K562 (cell line): ENCODE data around the gene CPHXL2. TPM values are rescaled to one million over a fixed set of nuclear protein-coding genes. Genes with fewer than 3 reads are reported as not detected.

Experiments used
- ATAC-seq: fragments of 200-7000 bp; cut with Tn5 transposase; 3 replicates; pipeline ENCODE4 v1.9.1; 2020; ENCODE audit warnings: moderate library complexity
- BruUV-seq: library from RNA; stranded (reverse); fragments of 400-500 nt; replicated peaks from 2 replicates; lab custom pipeline; 2021; lab: Mats Ljungman, UMichigan
- CTCF ChIA-PET: fragments of 300-600 bp; formaldehyde crosslinking; extraction: SDS; loops from one replicate; lab custom pipeline; 2021; ENCODE audit warnings: low intra/inter-chr PET ratio; lab: Yijun Ruan, JAX
- POLR2A ChIA-PET: fragments of 300-600, 350-650 bp; sonication (Branson Sonifier 250); formaldehyde crosslinking; extraction: SDS; loops from one replicate; lab custom pipeline; 2021; ENCODE audit warnings: antibody characterized with exemption, inconsistent platforms; lab: Yijun Ruan, JAX
- DNase-seq, 4 experiments: peaks; one replicate each; pipeline versions ENCODE4 v3.0.0 to v3.0.0-alpha.2; 2011 to 2018; ENCODE audit warnings: low spot score in 3 of 4, mixed read lengths in 3 of 4; ENCODE audit errors: extremely low read depth in 1 of 4
- FAIRE-seq: peaks from 2 replicates; lab custom pipeline; 2011; peaks lifted over from hg19 to GRCh38; lab: Jason Lieb, UNC
- H2AFZ ChIP-seq: 2 replicates; pipeline ENCODE4 v1.6.0; 2011; ENCODE audit warnings: low read depth, low read length, control low read depth, inconsistent platforms
- H3K27ac ChIP-seq: fragments of 200-600 bp; 3 replicates; pipeline ENCODE4 v1.8.0; 2011; ENCODE audit warnings: low read depth, mild to moderate bottlenecking, control low read depth, inconsistent platforms, low read length, moderate library complexity, mixed read lengths; ENCODE audit errors: extremely low read depth
- H3K27me3 ChIP-seq, 2 experiments: fragments of 300-600 bp in 1 of 2; 2 replicates in 1 of 2; 3 replicates in 1 of 2; pipeline versions ENCODE4 v1.6.0 to v1.8.0; 2011; ENCODE audit warnings: inconsistent platforms in 2 of 2, low read length in 2 of 2, mild to moderate bottlenecking in 1 of 2, mixed read lengths in 1 of 2, moderate library complexity in 1 of 2; ENCODE audit not compliant: control insufficient read depth in 2 of 2, insufficient read depth in 2 of 2
- H3K36me3 ChIP-seq: fragments of 300-600 bp; 3 replicates; pipeline ENCODE4 v1.8.0; 2011; ENCODE audit warnings: mild to moderate bottlenecking, low read length, inconsistent platforms; ENCODE audit not compliant: control insufficient read depth, insufficient read depth
- H3K4me1 ChIP-seq, 2 experiments: fragments of 200-600 bp in 1 of 2; replicated peaks in 1 of 2; 2 replicates in 1 of 2; 3 replicates in 1 of 2; pipeline versions ENCODE4 v1.5.1 to v1.8.0; 2011; ENCODE audit warnings: inconsistent platforms in 2 of 2, low read length in 2 of 2, mild to moderate bottlenecking in 1 of 2, mixed read lengths in 1 of 2, moderate library complexity in 1 of 2; ENCODE audit not compliant: control insufficient read depth in 2 of 2, insufficient read depth in 2 of 2
- H3K4me2 ChIP-seq: 2 replicates; pipeline ENCODE4 v1.6.1; 2011; ENCODE audit warnings: low read length, control low read depth, inconsistent platforms, mixed read lengths; ENCODE audit not compliant: insufficient read depth
- H3K4me3 ChIP-seq: fragments of 200-600 bp; sonication (generic), shearing (Covaris generic); 2 replicates; pipeline ENCODE4 v1.5.1; 2016; ENCODE audit warnings: control low read depth, inconsistent platforms
- H3K79me2 ChIP-seq: fragments of 200-600 bp; 3 replicates; pipeline ENCODE4 v1.8.0; 2011; ENCODE audit warnings: low read length, inconsistent platforms; ENCODE audit not compliant: control insufficient read depth, insufficient read depth
- H3K9ac ChIP-seq, 2 experiments: 2 replicates each; pipeline versions ENCODE4 v1.6.0 to v1.6.1; 2011; ENCODE audit warnings: low read depth in 2 of 2, low read length in 2 of 2, control low read depth in 1 of 2, inconsistent platforms in 1 of 2, mild to moderate bottlenecking in 1 of 2, mixed read lengths in 1 of 2; ENCODE audit not compliant: insufficient read depth in 1 of 2
- H3K9me1 ChIP-seq: one replicate; pipeline ENCODE4 v1.6.0; 2011; ENCODE audit warnings: inconsistent platforms, mild to moderate bottlenecking, low read length, moderate library complexity; ENCODE audit not compliant: control insufficient read depth, insufficient read depth
- H3K9me3 ChIP-seq: replicated peaks from 2 replicates; pipeline ENCODE4 v1.5.1; 2011; ENCODE audit warnings: low read depth, low read length, inconsistent platforms; ENCODE audit not compliant: control insufficient read depth, insufficient read depth
- H4K20me1 ChIP-seq: replicated peaks from 2 replicates; pipeline ENCODE4 v1.6.1; 2011; ENCODE audit warnings: low read length, inconsistent platforms, mixed read lengths; ENCODE audit not compliant: control insufficient read depth, insufficient read depth
- BRD4 ChIP-seq: fragments of 200-600 bp; sonication (generic); IDR thresholded peaks from 2 replicates; pipeline ENCODE4 v1.6.1; 2017; ENCODE audit warnings: inconsistent platforms
- CBX5 ChIP-seq: IDR thresholded peaks from 2 replicates; pipeline ENCODE4 v1.6.1; 2014; ENCODE audit warnings: low read depth, borderline replicate concordance
- SAFB ChIP-seq: fragments of 200-400 bp; formaldehyde crosslinking; IDR thresholded peaks from 2 replicates; pipeline ENCODE4 v1.6.1; 2017; ENCODE audit warnings: low read depth, low read length, borderline replicate concordance
- SIN3A ChIP-seq, 2 experiments: fragments of 150-350 bp in 1 of 2; IDR thresholded peaks; 2 replicates each; pipeline ENCODE4 v1.6.1; 2011 to 2016; ENCODE audit warnings: borderline replicate concordance in 2 of 2, low read depth in 2 of 2, low read length in 2 of 2, mild to moderate bottlenecking in 2 of 2, moderate library complexity in 2 of 2; ENCODE audit not compliant: control insufficient read depth in 1 of 2
- ZFP1 ChIP-seq: fragments of 450-650 bp; formaldehyde crosslinking; IDR thresholded peaks from 2 replicates; pipeline ENCODE4 v1.4.0; 2020; ENCODE audit warnings: mild to moderate bottlenecking, mixed read lengths
- WGBS: fragments of 100-300 bp; shearing (Covaris generic); methylation state at CpG from one replicate; pipeline ENCODE4 v1.1.6; 2016; ENCODE audit warnings: low coverage, mixed read lengths; ENCODE audit not compliant: insufficient coverage; ENCODE audit errors: missing lambda C conversion rate; 5-methylcytosine and 5-hydroxymethylcytosine counted together
- in situ Hi-C: fragments of 300-500 bp; cut with MboI; formaldehyde crosslinking; loops from 4 replicates; pipeline ENCODE4 v1.15.0; 2018; ENCODE audit warnings: inconsistent platforms, mixed read lengths
- intact Hi-C: fragments of 100-400 bp; cut with micrococcal nuclease; formaldehyde crosslinking; loops from 2 replicates; pipeline ENCODE4 v1.14.2; 2022
- polyA plus RNA-seq, 8 experiments: library from polyadenylated mRNA; depleted of rRNA in 4 of 8; stranded (reverse) in 5 of 8; unstranded in 3 of 8; fragments of >200 nt; fragmentation: Nextera tagmentation in 2 of 8; fragmentation: Illumina TruSeq in 1 of 8; extraction: Ambion mirVana in 2 of 8; extraction: Trizol in 1 of 8; gene quantifications; 2 replicates each; pipeline versions ENCODE4 v1.2.1 to v1.2.3, GENCODE V29; 2011 to 2014; ENCODE audit warnings: inconsistent platforms in 1 of 8, missing spikeins in 1 of 8
- total RNA-seq, 7 experiments: library from RNA; depleted of rRNA in 6 of 7; stranded (reverse); fragments of >200 nt in 6 of 7; fragmentation: Illumina TruSeq in 2 of 7; extraction: Trizol in 2 of 7; gene quantifications; 2 replicates each; pipeline versions ENCODE4 v1.2.1 to v1.2.3, GENCODE V29; 2011 to 2021; ENCODE audit warnings: low replicate concordance in 1 of 7
- TF ChIP-seq, protein P1 (sequence below): fragments of 250-450 bp; sonication (Bioruptor Pico); IDR thresholded peaks from 2 replicates; pipeline ENCODE4 v1.5.0; 2020; ENCODE audit warnings: mild to moderate bottlenecking
- TF ChIP-seq, protein P2 (sequence below), 2 experiments: fragments of 150-350 bp in 1 of 2; IDR thresholded peaks; 2 replicates each; pipeline ENCODE4 v1.6.1; 2012 to 2016; ENCODE audit warnings: low read depth in 2 of 2, low read length in 2 of 2, mild to moderate bottlenecking in 1 of 2, moderate library complexity in 1 of 2

The CPHXL2 gene
- total and polyA plus RNA-seq, 9 of the 15 experiments (the other 6 are each of a cell fraction or from before 2014, with no cell fraction given): not detected

DNA sequence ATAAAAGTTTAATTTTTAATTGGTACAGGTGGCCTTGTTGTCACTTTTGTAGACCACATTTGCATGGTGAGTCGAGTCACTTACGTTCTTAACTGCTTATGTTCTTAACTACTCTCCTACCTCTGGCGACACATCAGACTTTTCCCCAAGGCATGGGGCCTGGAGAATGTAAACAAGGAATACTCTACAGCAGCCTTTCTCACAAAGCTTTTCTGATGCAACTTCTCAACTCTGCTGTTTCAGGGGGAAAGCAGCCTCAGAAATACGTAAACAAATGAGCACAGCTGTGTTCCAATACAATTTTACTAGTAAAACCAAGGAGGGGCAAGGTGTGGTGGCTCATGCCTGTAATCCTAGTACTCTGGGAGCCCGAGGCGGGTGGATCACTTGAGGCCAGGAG, 36.2 kb downstream of the CPHXL2 start:
- CTCF ChIA-PET: no interaction called here
- H3K9me3 ChIP-seq: no peaks in the 10 kb centered on the region
- no peak overlapping the region for H2AFZ ChIP-seq
- H3K36me3 ChIP-seq: peaks cover 96% of the 10 kb centered on the region
- H3K9ac ChIP-seq: no peak overlapping the region
- ATAC-seq: no peak
- H3K4me3 ChIP-seq: no peak overlapping the region
- POLR2A ChIA-PET: interaction anchor here (0.7 to 2.0 kb wide), 2 partner anchors 9 to 672 kb away, joined by 3 to 17 read pairs; no protein-coding TSS in a partner anchor
- in situ Hi-C loops (loop anchor here (25.0 kb wide), 1 partner anchor 1547 kb away; the partner anchor contains the start of genes MON1B and SYCE1L), intact Hi-C loops (no loop called here)
- H3K27me3 ChIP-seq: no peaks in the 10 kb centered on the region
- peaks cover 2 to 3% of the 10 kb centered on the region in 2 experiments; a peak in 3 of 5 replicates for H3K4me1 ChIP-seq
- H3K9me1 ChIP-seq: peaks cover 7% of the 10 kb centered on the region
- TF ChIP-seq CBX5 (no peak), SIN3A (IDR thresholded peaks at IDR 0.05; ENCODE audit: borderline replicate concordance in 2 of 2, control insufficient read depth in 1 of 2, low read depth in 2 of 2, low read length in 2 of 2) (no peak), SAFB (no peak), ZFP1 (CRISPR knock-in tag) (no peak), BRD4 (no peak)
- TF ChIP-seq, protein P1, sequence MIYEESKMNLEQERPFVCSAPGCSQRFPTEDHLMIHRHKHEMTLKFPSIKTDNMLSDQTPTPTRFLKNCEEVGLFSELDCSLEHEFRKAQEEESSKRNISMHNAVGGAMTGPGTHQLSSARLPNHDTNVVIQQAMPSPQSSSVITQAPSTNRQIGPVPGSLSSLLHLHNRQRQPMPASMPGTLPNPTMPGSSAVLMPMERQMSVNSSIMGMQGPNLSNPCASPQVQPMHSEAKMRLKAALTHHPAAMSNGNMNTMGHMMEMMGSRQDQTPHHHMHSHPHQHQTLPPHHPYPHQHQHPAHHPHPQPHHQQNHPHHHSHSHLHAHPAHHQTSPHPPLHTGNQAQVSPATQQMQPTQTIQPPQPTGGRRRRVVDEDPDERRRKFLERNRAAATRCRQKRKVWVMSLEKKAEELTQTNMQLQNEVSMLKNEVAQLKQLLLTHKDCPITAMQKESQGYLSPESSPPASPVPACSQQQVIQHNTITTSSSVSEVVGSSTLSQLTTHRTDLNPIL (CRISPR knock-in tag): no peak
- TF ChIP-seq, protein P2, sequence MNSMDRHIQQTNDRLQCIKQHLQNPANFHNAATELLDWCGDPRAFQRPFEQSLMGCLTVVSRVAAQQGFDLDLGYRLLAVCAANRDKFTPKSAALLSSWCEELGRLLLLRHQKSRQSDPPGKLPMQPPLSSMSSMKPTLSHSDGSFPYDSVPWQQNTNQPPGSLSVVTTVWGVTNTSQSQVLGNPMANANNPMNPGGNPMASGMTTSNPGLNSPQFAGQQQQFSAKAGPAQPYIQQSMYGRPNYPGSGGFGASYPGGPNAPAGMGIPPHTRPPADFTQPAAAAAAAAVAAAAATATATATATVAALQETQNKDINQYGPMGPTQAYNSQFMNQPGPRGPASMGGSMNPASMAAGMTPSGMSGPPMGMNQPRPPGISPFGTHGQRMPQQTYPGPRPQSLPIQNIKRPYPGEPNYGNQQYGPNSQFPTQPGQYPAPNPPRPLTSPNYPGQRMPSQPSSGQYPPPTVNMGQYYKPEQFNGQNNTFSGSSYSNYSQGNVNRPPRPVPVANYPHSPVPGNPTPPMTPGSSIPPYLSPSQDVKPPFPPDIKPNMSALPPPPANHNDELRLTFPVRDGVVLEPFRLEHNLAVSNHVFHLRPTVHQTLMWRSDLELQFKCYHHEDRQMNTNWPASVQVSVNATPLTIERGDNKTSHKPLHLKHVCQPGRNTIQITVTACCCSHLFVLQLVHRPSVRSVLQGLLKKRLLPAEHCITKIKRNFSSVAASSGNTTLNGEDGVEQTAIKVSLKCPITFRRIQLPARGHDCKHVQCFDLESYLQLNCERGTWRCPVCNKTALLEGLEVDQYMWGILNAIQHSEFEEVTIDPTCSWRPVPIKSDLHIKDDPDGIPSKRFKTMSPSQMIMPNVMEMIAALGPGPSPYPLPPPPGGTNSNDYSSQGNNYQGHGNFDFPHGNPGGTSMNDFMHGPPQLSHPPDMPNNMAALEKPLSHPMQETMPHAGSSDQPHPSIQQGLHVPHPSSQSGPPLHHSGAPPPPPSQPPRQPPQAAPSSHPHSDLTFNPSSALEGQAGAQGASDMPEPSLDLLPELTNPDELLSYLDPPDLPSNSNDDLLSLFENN (IDR thresholded peaks at IDR 0.05; ENCODE audit: low read depth in 2 of 2, low read length in 2 of 2): no peak
- no peak overlapping the region for H3K4me2 ChIP-seq
- peaks cover 6% of the 10 kb centered on the region; the same call in 1 of the 2 replicates for H4K20me1 ChIP-seq
- 95% methylated on average over 6 of the region's 6 CpGs for WGBS
- no TSS peak for BruUV-seq
- H3K79me2 ChIP-seq: peaks cover 42% of the 10 kb centered on the region
- DNase-seq: no peak
- no peak overlapping the region for H3K27ac ChIP-seq
- no peak for FAIRE-seq
